NCI-H187 (cell line): ENCODE measurements around the gene SKP1.

Experiments
- DNase-seq, 2 experiments: peaks; one replicate each; lab custom pipeline; 2025; lab: John Stamatoyannopoulos, UW

SKP1 gene

DNA sequence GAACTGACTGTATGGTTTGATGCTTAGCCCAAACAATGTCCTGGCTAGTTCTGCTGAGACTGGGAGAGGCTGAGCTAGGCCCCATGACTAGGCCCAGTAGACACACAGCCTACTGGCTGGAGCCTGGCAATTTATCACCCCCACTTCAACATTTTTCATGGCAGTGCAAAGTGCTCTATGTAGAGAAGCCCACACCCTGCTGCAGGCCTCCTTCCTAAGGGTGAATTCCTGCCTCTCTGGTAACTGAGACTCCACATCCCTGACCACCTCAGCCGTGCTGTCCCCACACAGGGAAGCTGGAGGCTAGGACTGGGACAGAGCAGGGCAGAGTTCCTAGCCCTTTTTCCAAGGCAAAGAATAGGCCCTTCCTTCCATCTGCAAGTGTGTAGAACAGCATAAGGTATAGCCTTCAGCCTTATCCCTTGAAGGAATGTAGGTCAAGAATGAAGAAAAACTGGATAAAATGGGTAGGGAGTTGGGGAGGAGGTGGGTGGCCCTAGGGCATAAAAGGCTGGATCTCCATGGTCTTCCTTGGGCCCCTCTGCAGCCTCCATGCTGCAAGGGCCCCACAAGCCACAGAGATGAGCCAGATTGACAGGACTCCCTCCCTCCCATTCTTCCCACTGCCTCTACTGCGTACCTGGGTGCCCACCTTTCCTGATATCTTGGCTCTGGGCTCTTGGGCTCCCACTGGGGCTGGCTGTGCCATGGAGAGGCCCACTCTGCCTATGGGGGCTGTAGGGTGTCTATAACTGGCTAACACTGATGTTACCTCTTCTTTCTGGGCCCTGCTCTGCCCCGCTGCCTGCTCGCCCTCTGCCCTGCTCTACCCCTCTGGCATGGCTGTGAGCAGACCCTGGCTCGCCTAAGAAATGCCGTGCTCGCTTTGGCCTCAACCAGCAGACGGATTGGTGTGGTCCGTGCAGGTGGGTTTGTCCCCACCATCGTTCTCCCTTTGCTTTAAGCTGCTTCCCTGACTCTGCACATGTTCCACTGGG is 32.5 kb downstream of the SKP1 start:
- DNase-seq: no peak

GRCh38 chr5:134143431-134143830 is 33.3 kb downstream of the SKP1 start:
- no peak for DNase-seq

DNA sequence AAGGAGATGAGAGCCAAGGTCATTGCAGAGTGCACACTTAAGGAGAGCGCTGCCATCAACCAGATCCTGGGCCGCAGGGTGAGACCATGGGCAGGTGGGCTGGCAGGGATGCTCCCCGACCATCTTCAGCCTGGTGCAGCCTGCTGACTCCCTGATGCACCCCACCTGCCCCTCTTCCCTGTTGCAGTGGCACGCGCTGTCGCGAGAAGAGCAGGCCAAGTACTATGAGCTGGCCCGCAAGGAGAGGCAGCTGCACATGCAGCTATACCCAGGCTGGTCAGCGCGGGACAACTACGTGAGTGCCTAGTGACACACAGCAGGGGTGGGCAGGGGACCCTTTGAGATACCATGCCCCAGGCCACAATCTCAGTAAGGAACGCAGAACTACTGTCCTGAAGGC is 33.9 kb downstream of the SKP1 start:
- no peak for DNase-seq

GRCh38 chr5:134142052-134142451 is 34.7 kb downstream of the SKP1 start:
- DNase-seq: no peak

DNA sequence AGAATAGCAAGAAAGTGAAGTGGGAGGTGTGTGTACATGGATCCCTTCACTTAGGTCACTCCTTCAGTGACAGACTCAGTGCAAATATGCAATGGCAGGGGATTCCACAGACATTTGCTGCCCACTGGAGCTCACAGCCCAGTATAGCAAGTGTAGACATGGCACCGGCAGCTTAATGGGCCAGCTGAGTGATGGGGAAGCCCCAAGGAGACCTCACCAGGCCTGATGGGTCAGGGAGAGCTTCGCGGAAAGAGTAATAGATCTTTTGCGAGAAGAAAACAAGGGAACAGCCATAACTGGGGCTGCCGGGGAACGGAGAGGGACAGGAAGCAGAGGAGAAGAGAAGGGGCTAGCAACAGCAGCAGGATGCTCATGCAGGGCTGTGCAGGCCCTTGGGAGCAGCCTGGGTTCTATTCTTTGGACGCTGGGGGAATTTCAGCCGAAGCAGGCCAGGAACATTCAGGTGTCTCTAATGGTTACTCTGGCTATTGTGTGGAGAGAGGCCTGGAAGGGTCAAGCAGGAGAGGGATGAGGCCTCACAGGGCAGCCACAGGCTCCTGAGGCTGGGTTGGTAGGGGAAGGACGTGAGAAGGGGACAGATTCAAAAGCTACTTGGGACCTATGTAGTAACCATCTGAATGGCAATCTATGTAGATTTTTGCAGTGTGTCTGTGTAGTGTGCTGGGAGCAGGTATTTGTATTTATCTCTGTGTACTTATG is 35.3 kb downstream of the SKP1 start:
- DNase-seq: no peak

DNA sequence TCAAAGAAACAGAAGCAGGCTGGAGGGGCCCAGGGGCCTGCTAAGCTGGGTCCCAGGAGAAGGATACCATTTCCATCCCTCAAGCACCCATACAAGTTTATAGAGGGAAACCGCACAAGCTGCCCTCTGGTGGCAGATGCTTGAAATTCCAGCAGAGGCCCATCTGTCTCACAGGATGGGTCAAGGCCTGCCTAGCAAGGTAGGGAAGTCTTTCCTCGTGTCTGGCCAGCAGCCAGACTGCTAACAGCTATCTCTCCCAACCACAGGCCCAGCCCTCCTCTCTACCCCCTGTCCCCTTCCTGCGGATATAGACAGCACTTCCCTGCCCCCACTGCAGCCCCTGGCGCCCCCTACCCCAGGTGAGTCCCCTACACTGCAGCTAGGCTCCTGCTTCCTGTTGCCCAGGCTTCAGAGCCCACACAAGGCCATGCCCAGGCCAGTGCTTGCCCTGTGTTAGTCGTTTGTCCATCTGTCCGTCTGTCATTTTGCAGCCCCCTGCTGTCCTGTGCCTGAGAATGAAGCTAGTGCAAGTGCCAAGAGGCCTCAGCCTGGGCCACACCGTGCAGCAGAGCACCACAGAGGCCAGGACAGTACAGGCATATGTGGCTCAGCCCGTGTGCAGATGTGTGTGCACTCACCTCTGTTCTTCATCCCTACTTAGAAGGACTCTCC is 36.1 kb downstream of the SKP1 start:
- no peak for DNase-seq

GRCh38 chr5:134139891-134140469 is 36.8 kb downstream of the SKP1 start:
- no peak for DNase-seq

- no peak for DNase-seq
Measured at GRCh38 chr5:134139377-134139851, 37.3 kb downstream of the SKP1 start.

DNA sequence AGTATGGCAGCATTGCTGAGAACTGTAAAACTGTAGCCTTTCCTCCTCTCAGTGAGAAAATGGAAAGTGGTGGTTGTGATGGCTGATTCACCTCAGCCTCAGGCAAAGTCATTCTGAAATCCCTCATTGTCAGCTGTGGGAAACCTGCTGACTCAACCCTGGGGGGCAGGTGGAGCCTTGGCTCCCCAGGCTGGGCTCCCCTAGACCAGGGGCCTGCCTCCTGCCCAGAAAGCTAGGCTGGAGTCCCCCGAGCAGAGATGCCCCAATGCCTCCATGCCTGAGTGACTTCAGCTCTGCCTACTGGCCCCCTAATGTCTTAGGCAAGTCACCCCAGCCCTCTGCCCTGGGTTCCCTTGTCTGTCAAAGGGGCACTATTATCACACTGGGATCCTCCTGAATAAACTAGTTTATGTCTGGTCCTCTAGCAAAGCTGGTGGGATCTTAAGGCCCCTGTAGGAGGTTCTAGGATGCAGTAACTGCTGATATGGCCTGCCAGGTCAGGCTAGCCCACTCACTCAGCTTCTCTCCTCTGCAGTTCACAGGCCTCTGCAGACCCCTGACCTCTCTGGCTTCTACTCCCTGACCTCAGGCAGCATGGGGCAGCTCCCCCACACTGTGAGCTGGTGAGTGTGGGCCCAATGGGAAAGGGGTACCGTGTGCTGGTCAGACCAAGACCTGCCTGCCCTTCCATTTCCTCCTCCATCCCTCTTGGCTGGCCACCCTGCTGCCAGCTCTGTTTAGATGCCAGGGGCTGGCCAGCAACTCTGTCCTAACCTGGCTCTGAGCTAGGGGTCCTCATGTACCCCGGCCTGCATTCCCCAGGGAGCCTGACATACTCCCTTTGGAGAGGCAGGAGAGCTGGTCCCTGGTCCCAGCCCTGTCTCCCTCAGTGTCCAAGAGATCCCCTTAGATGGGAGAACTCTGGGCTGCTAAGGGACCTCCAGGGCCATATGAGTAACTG is 38.1 kb downstream of the SKP1 start:
- DNase-seq: no peak

DNA sequence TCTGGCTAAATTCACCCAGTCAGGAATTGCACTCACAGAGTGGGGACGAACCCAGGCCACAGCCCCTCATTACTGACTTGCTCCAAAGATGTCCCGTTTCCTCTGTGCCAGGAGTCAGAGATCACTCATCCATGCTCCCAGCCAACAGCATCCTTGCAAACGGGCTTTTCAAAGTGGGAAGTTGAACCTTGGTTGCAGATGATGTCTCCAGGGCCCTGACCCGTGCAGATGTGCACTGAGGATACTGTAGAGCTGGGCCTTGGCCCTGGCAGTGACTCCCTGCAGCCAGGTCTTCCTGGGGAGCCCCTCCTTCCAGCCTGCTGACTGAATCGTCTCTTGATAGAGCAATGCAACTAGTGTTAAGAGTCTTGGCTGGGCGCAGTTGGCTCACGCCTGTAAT is 40.0 kb downstream of the SKP1 start:
- no peak for DNase-seq

DNA sequence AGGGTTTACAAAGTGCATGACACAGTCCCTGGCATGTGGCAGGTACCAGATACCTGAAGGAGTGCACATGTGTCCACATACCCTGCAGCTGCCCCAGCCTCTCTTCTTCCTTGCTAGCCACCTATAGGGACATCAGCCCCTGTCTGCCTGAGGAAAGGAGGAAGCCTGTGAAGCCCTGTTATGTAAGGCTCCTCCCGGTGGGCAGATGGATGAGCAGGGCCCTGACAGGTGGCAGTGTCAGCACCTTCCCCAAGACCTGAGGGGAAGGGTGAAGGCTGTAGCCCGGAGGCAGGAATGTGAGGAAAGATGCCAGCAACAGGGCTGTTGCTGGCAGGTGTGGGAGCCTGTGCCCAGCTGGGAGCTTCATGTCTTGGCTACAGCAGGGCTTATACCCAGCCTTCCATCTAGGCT is 40.5 kb downstream of the SKP1 start:
- no peak for DNase-seq

DNA sequence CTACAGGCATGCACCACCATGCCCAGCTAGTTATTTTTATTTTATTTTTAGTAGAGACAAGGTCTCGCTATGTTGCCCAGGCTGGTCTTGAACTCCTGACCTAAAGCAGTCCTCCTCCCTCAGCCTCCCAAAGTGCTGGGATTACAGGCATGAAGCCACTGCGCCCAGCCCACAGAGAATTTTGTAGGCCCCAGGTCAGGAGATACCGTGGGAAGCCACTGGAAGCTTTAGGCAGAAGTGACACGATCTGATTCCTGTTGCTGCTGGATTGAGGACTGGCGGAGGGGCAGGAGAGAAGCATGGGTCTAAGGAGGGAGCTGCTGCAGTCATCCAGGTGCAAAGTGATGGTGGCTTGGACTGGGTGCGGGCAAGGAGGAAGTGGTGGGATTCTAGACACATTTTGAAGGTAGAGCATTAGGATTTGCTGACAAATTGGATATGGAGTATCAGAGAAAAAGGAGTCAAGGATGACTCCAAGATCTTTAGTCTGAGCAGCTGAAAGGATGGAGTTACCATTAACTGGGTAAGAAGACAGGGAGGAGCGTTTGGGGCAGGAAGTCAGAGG is 41.6 kb downstream of the SKP1 start:
- DNase-seq: no peak

DNA sequence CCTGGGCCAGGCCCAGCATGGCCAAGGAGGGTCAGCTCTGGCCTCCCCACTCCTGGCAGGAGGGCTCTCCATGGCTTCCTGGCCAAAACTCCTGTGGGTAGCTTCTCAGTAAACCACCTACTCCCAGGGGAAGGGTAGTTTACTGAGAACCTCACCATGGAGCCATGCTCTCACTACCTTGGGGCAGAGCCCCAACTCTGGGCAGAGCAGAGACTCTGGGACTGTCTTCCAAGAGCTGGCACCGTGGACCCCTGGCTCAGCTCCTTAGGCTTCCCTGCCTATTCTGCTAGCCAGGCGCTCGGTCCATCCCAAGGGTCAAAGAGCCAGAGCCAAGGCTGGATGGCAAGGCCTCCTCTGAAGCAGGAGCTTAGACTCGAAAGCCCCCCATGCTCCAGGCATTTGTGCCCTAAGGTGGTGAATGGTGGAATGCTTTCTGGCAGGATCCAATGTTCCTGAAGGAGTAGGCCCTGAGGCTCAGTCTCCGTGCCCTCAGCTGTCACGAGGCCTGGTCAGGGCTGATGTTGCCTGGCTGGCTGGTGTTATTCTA is 42.7 kb downstream of the SKP1 start:
- DNase-seq: no peak

DNA sequence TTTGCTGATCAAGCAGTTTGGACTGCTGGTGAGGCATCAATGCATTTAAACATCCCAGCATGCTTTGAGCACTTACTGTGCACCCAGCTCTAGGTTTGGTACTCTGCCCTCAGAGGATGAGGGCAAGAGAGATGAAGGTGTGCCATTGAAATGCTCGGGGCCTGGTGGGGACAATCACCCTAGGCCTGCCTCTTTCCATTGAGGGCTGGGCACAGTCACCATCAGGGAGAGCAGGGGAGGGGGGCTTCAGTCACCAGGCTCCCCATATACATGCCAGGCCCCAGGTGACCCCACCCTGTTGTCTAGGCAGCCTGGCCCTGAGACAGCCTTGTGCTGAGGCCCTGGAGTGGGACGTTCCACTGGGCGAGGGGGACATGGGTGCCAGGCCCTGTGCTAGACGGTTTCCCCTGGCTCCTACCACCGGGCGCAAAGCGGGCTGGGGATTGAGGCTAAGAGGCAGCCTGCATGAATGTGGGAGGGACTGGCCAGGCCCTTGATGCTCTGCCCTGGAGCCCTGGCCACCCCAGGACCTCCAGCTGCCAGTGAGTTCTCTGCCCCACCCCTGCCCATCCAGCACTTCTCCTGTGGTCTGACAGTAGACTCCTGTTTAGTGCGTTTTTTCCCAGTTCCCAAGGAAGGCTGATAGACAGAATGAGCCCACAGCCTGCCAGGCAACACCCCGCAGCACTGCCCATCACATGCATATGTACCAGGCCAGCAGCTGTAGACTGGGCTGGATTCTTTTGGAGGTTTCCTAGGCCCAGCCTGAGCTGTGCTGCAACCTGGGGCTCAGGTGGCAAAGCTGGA is 43.4 kb downstream of the SKP1 start:
- DNase-seq: no peak

GRCh38 chr5:134132372-134133187 is 44.2 kb downstream of the SKP1 start:
- no peak for DNase-seq

GRCh38 chr5:134131578-134132350 is 45.0 kb downstream of the SKP1 start:
- no peak for DNase-seq

DNA sequence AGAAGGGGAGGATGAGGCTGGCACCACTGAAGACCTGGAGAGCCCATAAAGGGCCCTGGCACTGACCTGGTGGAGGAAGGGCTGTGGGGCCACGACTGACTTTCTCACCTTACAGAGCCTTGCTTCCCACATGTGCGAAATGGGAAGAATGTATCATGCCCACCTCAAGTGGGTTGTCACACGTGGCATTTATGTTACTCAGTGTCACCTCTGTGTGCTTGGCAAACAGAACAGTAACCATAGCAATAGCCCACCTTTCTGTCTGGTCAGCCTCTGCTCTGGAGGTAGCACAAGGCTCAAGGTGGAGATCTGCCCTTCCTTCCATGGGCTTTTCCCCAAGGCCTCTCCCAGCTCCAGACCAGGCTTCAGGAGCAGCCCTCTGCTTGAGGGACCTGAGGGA is 45.6 kb downstream of the SKP1 start:
- no peak for DNase-seq
